ENCODE measurements around the gene FRY.

FRY gene

DNA sequence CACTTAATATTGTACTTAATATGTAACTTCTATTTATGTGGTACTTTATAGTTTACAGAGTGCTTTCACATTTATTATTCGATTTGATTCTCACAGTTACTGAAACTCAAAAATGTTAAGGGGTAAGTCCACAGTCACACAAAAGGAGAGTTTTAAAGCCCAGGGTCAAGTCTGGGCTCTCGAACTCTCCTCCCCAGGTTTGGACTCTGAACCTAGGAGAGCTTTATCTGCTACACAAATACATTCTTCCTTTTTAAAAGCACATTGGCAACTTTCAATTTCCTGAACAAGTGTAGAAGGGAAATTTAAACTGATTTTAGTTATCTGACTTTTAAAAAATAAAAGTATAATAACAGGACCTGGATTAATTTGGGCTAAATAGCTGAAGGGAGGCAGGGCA, 144.4 kb downstream of the FRY start:
- Mint-ChIP-seq H3K27me3 (no peaks in the 10 kb centered on the region), H3K4me3 (no peak overlapping the region), H3K9me3 (no peaks in the 10 kb centered on the region), H3K36me3 (no peaks in the 10 kb centered on the region), H3K27ac (no peak overlapping the region), H3K4me1 (no peaks in the 10 kb centered on the region)

DNA sequence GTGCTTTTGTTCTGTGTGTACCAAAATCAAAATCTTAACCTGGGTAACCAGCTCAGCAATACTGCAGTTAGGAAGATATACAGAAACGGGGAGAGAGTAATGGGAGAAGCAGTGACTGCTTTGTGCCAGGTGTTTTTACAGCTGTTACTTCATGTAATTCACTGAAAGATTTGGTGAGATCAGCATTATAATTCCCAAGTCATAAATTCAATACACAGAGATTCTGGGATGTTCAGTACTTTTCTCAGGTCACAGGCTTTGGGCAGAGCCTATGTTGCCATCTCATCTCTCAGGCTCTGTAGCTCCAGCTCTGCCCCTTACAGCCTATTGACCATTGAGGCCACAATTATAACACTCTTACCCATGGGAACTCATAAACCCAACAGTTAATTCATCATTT, 145.1 kb downstream of the FRY start:
- Mint-ChIP-seq H3K36me3 (no peaks in the 10 kb centered on the region), H3K27me3 (no peaks in the 10 kb centered on the region), H3K27ac (no peak overlapping the region), H3K4me3 (no peak overlapping the region), H3K9me3 (no peaks in the 10 kb centered on the region), H3K4me1 (no peaks in the 10 kb centered on the region)

DNA sequence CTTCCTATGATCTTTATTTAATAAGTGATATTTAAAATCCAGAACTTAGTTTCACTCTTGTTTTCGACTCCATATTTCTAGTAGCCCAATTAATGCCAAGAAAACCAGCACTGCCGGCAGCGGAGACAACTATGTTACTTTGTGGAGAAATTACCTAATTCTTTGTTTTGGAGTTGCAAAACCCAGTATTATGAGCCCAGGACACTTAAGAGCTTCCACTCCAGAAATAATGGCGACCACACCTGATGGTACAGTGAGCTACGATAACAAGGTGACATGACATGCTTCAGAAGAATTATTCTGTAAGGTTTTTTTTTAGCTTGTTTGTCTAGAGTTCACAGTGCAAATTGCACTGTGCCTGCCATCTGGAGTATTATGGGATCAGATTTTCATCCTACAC, 147.2 kb downstream of the FRY start:
- Mint-ChIP-seq H3K36me3 (peaks cover 2% of the 10 kb centered on the region), H3K27ac (no peak overlapping the region)

DNA sequence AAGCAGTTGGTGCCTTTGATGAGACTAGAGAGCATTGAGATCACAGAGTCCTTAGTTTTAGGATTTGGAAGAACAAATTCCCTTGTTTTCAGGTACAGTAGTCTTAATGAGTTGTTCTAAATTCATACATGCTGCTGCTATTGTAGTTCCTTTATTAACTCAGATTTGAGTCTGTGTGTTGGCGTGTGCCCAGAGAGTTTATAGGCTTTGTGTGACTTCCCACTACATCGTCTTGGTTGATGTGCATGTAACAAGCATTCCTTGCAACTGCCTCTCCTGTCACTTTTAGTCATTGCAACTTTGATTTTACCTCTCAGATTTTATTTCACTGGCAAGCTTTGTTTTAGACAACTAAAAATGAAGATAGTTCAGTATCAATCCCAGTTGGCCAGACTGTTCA, 148.1 kb downstream of the FRY start:
- no peaks in the 10 kb centered on the region for H3K9me3 Mint-ChIP-seq
- no peak overlapping the region for H3K4me3 Mint-ChIP-seq
- H3K4me1 Mint-ChIP-seq = no peaks in the 10 kb centered on the region
- H3K36me3 Mint-ChIP-seq = peaks cover 2% of the 10 kb centered on the region
- H3K27ac Mint-ChIP-seq = no peak overlapping the region
- no peaks in the 10 kb centered on the region for H3K27me3 Mint-ChIP-seq

More for the DNA sequence above, 147.2 kb downstream of the FRY start:
- H3K27me3 Mint-ChIP-seq = no peaks in the 10 kb centered on the region
- no peaks in the 10 kb centered on the region for H3K9me3 Mint-ChIP-seq
- H3K4me1 Mint-ChIP-seq = no peaks in the 10 kb centered on the region
- H3K4me3 Mint-ChIP-seq = no peak overlapping the region

DNA sequence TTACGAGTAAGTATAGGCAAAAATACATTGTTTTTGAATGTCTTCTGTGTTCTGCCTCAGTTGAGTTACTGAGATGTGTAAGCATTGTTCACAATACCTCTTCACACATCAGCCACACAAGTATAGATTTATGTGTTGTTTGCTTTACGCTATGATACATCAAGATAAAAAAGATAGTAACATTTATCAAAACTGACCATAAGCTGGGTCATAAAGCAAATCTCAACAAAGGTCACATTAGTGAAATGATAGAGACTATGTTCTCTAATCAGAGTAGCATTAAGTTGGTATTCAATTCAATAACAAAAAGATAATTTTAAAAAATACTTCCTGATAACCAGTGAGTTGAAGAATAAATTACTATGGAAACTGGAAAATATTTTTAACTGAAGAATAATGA, 156.1 kb downstream of the FRY start:
- peaks cover 1% of the 10 kb centered on the region for H3K27me3 Mint-ChIP-seq
- no peaks in the 10 kb centered on the region for H3K4me1 Mint-ChIP-seq
- H3K36me3 Mint-ChIP-seq = peaks cover under 1% of the 10 kb centered on the region
- H3K9me3 Mint-ChIP-seq = no peaks in the 10 kb centered on the region
- no peak overlapping the region for H3K27ac Mint-ChIP-seq
- no peak overlapping the region for H3K4me3 Mint-ChIP-seq

DNA sequence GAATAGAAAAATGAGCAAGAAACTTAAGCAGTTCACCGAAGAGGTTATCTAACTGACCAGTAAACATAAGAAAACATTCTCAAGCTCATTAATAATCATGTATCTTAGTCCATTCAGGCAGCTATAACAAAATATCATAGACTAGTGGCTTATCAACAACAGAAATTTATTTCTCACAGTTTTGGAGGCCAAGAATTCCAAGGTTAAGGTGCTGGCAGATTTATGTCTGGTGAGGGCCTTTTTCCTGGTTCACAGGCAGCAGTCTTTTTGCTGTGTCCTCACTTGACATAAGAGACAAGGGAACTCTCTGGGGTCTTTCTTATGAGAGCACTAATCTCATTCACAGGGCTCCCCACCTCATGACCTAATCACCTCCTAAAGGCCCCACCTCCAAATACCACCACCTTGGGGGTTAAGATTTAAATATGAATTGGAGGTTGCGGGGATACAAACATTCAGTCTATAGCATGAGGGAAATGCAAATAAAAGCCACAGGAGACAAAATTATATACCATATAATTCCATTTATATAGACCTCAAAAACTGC, 160.0 kb downstream of the FRY start:
- no peaks in the 10 kb centered on the region for H3K36me3 Mint-ChIP-seq
- H3K27ac Mint-ChIP-seq = no peak overlapping the region
- no peaks in the 10 kb centered on the region for H3K9me3 Mint-ChIP-seq
- no peaks in the 10 kb centered on the region for H3K4me1 Mint-ChIP-seq
- H3K4me3 Mint-ChIP-seq = no peak overlapping the region
- peaks cover 1% of the 10 kb centered on the region for H3K27me3 Mint-ChIP-seq

DNA sequence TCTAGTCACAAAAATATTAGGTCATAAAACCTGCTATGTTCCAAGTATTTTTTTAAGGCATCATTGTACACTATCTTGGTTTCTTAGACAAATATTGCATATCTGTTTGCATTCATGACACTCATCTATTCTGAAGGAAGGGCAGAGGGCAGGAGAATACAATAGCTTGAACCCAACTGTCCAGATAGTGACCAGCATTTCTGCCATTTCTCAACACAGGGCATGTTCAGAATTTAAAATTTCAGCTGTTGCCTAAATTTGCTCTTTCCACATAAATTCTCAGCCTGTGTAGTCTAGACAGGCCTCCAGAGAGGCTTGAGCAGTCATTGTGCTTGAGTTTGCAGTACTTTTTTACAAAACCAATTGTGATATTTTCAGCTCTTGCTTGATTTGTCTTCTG, 164.1 kb downstream of the FRY start:
- Mint-ChIP-seq H3K9me3 (no peaks in the 10 kb centered on the region), H3K4me3 (no peak overlapping the region), H3K4me1 (no peaks in the 10 kb centered on the region)

DNA sequence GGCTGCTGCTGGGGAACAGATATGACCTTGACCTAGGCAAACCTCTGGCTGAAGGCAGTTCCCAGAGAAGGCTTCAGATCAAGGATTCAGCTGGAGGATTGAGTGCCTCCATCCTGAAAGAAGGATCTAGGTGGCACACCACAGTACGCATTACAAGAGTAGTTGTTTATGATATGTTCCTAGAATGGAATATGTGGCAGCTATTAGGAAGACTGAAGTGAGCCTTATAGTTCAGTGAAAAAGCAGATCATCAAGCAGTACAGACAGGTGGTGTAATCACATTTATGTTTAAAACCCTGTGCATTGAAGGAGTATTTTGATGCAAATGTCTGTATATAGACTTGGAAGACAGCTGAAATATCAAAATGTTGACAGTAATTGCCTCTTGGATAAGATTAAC, 167.6 kb downstream of the FRY start:
- no peak overlapping the region for H3K27ac Mint-ChIP-seq
- no peaks in the 10 kb centered on the region for H3K36me3 Mint-ChIP-seq
- H3K27me3 Mint-ChIP-seq = no peaks in the 10 kb centered on the region
- H3K4me3 Mint-ChIP-seq = no peak overlapping the region
- no peaks in the 10 kb centered on the region for H3K4me1 Mint-ChIP-seq
- no peaks in the 10 kb centered on the region for H3K9me3 Mint-ChIP-seq

More for the DNA sequence above, 164.1 kb downstream of the FRY start:
- H3K27me3 Mint-ChIP-seq = no peaks in the 10 kb centered on the region
- H3K36me3 Mint-ChIP-seq = no peaks in the 10 kb centered on the region
- H3K27ac Mint-ChIP-seq = no peak overlapping the region

DNA sequence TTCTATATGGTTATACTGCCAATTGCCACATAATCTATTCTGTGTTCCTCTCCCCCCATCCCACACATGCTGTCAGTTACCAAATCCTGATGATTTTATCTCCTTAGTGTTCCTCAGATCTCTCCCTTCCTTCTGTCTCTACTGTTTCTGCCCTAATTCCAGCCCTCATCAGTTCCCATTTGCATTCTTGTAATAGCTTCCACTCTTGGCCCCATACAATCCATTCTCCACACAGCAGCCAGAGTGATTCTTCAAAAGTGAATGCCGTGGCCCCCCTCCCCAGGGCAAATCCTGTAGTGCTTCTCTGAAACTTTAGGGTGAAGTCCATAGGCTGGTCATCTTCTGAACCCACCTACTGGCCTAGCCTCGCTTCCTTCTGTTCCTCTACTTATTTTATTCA, 169.2 kb downstream of the FRY start:
- Mint-ChIP-seq H3K36me3 (no peaks in the 10 kb centered on the region), H3K27ac (no peak overlapping the region)

DNA sequence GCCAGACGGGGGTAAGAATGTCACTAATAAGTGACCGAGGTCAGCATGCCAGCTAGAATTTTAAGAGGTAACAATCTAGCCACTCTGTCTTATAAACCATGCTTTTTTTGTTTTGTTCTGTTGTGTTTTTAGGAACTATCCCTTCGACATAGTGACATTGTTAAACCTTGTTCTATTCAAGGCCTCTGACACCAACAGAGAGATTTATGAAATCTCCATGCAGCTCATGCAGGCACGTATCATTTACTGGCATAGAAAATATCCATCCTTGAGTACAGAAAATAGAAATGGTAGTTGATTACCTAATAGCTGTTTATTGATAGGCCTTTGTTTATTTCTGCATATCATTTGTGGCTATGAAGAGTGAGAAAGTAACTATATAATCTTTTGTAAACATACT, 170.2 kb downstream of the FRY start:
- Mint-ChIP-seq H3K36me3 (no peaks in the 10 kb centered on the region), H3K9me3 (no peaks in the 10 kb centered on the region), H3K4me3 (no peak overlapping the region), H3K27me3 (no peaks in the 10 kb centered on the region), H3K4me1 (no peaks in the 10 kb centered on the region), H3K27ac (no peak overlapping the region)

More for the DNA sequence above, 169.2 kb downstream of the FRY start:
- H3K4me1 Mint-ChIP-seq = no peaks in the 10 kb centered on the region
- no peak overlapping the region for H3K4me3 Mint-ChIP-seq
- H3K27me3 Mint-ChIP-seq = no peaks in the 10 kb centered on the region
- H3K9me3 Mint-ChIP-seq = no peaks in the 10 kb centered on the region

DNA sequence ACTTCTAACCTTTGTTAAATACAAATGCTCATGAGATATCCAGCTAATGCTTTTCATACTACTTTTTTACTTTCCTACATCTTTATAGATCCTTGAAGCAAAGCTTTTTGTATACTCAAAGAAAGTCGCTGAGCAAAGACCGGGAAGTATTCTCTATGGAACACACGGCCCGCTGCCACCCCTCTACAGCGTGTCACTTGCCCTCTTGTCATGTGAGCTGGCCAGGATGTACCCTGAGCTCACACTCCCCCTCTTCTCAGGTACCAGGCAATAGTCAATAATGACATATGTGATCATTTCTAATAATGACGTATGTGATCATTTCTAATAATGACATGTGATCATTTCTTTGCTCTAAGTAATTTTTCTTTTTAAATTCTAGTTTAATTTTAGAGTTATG, 170.7 kb downstream of the FRY start:
- no peak overlapping the region for H3K27ac Mint-ChIP-seq
- no peaks in the 10 kb centered on the region for H3K27me3 Mint-ChIP-seq
- H3K4me3 Mint-ChIP-seq = no peak overlapping the region
- no peaks in the 10 kb centered on the region for H3K9me3 Mint-ChIP-seq
- no peaks in the 10 kb centered on the region for H3K4me1 Mint-ChIP-seq
- H3K36me3 Mint-ChIP-seq = no peaks in the 10 kb centered on the region

DNA sequence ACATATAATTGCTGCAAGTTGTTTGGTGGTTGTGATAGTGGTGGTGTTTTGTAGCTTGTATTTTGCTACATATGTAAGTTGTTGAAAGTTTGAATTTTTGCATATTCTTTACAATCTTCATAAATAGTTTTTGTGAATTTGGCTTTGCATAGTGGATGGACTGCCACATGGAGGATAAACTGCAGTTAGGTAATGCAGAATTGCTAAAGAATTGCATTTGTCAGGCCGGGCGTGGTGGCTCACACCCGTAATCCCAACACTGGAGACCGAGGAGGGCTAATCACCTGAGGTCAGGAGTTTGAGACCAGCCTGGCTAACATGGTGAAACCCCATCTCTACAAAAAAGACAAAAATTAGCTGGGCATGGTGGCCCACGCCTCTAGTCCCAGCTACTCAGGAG, 171.6 kb downstream of the FRY start:
- Mint-ChIP-seq H3K36me3 (no peaks in the 10 kb centered on the region), H3K4me1 (no peaks in the 10 kb centered on the region), H3K27me3 (no peaks in the 10 kb centered on the region), H3K27ac (no peak overlapping the region), H3K9me3 (no peaks in the 10 kb centered on the region), H3K4me3 (no peak overlapping the region)

DNA sequence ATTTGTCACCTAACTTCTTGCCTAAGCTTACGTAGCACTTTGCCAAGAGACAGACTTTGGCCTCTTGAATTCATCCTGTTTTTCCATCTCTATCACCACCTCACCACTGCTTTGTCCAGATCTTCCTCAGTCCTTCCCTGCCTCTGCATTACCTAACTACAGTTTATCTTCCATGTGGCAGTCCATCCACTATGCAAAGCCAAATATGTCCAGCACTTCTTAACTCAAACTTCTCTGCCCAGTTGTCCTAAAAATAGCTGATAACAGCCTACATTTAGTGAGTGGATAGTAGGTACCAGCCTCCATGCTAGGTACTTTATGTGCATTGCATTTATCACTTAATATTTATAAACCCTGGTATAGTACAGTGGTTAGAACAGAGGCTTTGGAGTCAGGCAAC, 172.2 kb downstream of the FRY start:
- no peaks in the 10 kb centered on the region for H3K9me3 Mint-ChIP-seq
- no peak overlapping the region for H3K27ac Mint-ChIP-seq
- no peaks in the 10 kb centered on the region for H3K36me3 Mint-ChIP-seq
- H3K4me3 Mint-ChIP-seq = no peak overlapping the region
- H3K27me3 Mint-ChIP-seq = no peaks in the 10 kb centered on the region
- no peaks in the 10 kb centered on the region for H3K4me1 Mint-ChIP-seq

DNA sequence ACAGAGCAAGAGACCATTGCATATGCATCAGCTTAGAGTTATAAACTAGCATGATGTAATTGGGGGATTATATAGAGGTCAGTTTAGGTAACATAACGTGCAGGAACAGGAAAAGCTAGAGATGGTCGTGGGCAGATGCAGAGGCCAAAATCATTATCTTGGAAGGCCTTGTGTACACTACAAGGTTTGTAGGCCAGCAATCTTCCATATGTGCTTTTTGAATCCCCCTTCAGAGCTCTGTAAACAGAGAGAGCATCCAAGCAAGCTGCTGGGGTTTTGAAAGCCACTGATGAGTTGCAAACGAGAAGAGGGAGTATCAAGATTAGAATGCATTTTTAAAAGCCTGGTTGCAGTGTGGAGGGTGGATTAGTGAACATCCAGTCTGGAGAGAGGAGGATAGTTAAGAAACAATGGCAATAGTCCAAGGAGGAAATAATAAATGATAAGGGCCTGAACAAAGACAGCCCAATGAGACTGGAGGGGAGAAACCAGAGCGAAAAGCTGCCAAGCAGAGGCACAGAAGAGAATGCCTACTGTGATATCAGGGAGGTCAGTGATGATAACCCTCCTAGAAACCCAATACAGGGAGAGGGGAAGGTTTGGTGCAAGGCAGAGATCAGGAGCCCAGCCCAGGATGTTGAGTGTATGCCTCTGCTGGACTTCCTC, 174.0 kb downstream of the FRY start:
- H3K4me1 Mint-ChIP-seq = no peaks in the 10 kb centered on the region
- H3K9me3 Mint-ChIP-seq = no peaks in the 10 kb centered on the region
- H3K36me3 Mint-ChIP-seq = no peaks in the 10 kb centered on the region
- H3K27me3 Mint-ChIP-seq = no peaks in the 10 kb centered on the region
- no peak overlapping the region for H3K27ac Mint-ChIP-seq
- H3K4me3 Mint-ChIP-seq = no peak overlapping the region

DNA sequence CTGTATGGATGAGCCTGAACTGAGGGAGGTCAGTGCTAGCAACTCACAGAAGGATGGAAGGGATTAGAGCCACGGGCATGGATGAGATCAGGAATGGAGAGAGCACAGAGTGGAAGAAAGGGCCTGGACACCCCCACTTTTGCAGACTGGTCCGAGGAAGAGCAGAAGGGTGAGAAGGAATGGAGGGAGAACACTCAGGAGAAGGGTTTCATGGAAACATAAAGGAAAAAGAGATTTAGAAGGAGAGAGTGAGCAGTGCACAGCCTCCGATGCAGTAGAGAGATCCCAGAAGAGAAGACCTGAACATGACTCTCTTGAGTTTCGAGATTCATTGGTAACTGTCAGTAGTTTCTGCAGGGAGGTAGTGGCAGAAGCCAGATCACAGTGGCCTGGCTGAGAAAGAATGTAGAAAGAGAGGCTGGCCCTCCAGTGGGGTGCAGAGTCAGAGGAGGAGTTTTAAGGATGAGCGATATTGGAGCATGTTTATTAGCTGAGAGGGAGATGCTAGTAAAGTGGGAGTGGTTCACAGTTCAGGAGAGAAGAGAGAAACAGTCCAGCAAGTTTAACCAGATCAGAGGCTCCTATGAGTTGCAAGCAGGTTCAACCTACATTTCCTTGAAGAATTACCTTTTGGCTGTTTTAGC, 174.6 kb downstream of the FRY start:
- H3K4me1 Mint-ChIP-seq = no peaks in the 10 kb centered on the region
- no peak overlapping the region for H3K27ac Mint-ChIP-seq
- H3K27me3 Mint-ChIP-seq = no peaks in the 10 kb centered on the region
- no peak overlapping the region for H3K4me3 Mint-ChIP-seq
- no peaks in the 10 kb centered on the region for H3K9me3 Mint-ChIP-seq
- H3K36me3 Mint-ChIP-seq = no peaks in the 10 kb centered on the region

DNA sequence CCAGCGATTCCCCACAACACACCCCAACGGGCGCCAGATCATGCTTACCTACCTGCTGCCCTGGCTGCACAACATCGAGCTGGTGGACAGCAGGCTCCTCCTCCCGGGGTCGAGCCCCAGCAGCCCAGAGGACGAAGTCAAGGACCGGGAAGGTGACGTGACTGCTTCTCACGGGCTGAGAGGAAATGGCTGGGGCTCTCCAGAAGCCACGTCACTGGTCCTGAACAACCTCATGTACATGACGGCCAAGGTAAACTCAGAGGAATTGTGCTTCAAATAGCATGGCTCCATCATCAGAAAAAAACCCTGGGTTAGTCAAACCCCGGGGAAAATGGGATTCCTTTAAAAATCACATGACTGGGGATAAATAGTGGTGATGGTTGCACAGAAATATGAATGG, 177.3 kb downstream of the FRY start:
- H3K4me3 Mint-ChIP-seq = no peak overlapping the region
- H3K9me3 Mint-ChIP-seq = no peaks in the 10 kb centered on the region
- H3K27me3 Mint-ChIP-seq = no peaks in the 10 kb centered on the region
- H3K27ac Mint-ChIP-seq = no peak overlapping the region
- H3K36me3 Mint-ChIP-seq = no peaks in the 10 kb centered on the region
- no peaks in the 10 kb centered on the region for H3K4me1 Mint-ChIP-seq

DNA sequence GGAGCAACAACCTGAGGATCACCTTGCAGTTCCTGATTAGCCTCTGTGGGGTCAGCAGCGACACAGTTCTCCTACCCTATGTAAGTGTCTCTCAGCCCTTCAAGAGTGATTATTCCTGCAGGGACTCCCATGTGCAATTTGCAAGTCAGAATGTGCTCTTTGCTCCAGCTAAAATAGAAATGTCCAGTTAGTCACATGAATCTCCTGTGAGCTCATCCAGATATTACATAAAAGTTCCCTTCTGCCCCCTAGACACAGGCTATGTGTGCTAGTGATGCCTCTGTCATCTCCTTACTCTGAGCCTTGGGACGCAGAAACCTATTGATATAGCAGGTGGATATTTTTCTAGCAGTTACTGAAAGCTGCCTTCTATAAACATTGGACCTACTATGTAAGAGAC, 178.1 kb downstream of the FRY start:
- Mint-ChIP-seq H3K9me3 (no peaks in the 10 kb centered on the region), H3K36me3 (no peaks in the 10 kb centered on the region), H3K4me1 (no peaks in the 10 kb centered on the region), H3K27ac (no peak overlapping the region), H3K27me3 (no peaks in the 10 kb centered on the region), H3K4me3 (no peak overlapping the region)
